ENCODE measurements around the gene MCAM.

DNA sequence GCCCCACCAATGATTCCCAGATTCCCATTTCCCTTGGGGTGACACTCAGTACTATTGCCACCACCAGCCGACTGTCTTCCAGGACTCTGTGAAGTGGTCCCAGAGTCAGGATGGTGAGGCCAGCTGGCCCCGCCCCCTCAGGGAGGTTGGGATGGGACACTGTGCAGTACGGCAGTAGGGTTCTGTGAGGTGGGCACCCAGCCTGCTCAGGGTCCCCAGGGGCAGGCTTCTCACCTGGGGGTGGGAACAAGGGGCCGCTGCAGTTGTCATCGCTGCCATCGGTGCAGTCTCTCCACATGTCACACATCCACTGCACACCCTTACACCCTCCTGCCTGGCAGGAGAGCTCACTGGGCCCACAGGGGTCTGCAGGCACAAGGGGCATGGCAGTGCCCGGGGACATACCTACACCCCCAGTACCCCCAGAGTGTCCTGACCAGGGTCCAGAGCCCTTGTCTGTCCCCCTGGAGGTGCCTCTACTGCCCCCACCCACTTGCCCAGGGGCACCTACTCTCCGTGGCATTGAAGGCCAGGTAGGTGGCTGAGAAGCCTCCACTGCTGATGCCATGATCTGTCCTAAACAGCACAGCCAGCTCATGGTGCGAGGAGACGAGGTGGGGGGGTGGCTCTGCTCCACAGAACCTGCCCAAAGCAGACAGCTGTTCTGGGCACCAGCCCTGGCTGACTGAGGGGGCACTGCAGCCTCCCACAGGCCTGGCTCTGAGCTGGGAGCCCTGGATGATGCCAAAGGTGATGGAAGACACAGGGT is 25.6 kb upstream of the MCAM start:
- TF ChIP-seq POLR2A (IDR thresholded peaks at IDR 0.05), result no peak
- TF ChIP-seq, protein P1, sequence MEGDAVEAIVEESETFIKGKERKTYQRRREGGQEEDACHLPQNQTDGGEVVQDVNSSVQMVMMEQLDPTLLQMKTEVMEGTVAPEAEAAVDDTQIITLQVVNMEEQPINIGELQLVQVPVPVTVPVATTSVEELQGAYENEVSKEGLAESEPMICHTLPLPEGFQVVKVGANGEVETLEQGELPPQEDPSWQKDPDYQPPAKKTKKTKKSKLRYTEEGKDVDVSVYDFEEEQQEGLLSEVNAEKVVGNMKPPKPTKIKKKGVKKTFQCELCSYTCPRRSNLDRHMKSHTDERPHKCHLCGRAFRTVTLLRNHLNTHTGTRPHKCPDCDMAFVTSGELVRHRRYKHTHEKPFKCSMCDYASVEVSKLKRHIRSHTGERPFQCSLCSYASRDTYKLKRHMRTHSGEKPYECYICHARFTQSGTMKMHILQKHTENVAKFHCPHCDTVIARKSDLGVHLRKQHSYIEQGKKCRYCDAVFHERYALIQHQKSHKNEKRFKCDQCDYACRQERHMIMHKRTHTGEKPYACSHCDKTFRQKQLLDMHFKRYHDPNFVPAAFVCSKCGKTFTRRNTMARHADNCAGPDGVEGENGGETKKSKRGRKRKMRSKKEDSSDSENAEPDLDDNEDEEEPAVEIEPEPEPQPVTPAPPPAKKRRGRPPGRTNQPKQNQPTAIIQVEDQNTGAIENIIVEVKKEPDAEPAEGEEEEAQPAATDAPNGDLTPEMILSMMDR (IDR thresholded peaks at IDR 0.05 in 8 of 11, conservative IDR thresholded peaks at IDR 0.05 in 3 of 11), result no peak
